Naive B cell (primary cell): ENCODE results near the gene PLCB4. TPM values are rescaled to one million over a fixed set of nuclear protein-coding genes. Genes with fewer than 3 reads are reported as not detected.

ENCODE experiments used
- ATAC-seq, 2 donors: fragments of 150-1000 bp; cut with Tn5 transposase; 2 replicates each; pipeline ENCODE4 v1.10.0; 2021; ENCODE audit warnings: low read depth in 2 of 2, mild to moderate bottlenecking in 2 of 2, moderate library complexity in 2 of 2
- DNase-seq: peaks from one replicate; pipeline ENCODE4 v3.0.0; 2022
- H3K27ac Mint-ChIP-seq, 6 donors: one replicate each; pipeline ENCODE4 v1.8.0; 2020 to 2022; ENCODE audit warnings: mild to moderate bottlenecking in 6 of 6, mixed read lengths in 6 of 6, moderate library complexity in 5 of 6, inconsistent platforms in 2 of 6
- H3K27me3 Mint-ChIP-seq, 3 donors: one replicate each; pipeline ENCODE4 v1.8.0; 2021 to 2022; ENCODE audit warnings: mixed read lengths in 3 of 3, mild to moderate bottlenecking in 1 of 3
- H3K36me3 Mint-ChIP-seq, 2 donors: one replicate each; pipeline ENCODE4 v1.8.0; 2020 to 2022; ENCODE audit warnings: mixed read lengths in 2 of 2, inconsistent platforms in 1 of 2, mild to moderate bottlenecking in 1 of 2
- H3K4me1 Mint-ChIP-seq, 3 donors: one replicate each; pipeline ENCODE4 v1.8.0; 2020 to 2022; ENCODE audit warnings: mixed read lengths in 3 of 3, inconsistent platforms in 1 of 3, mild to moderate bottlenecking in 1 of 3, moderate library complexity in 1 of 3
- H3K4me3 Mint-ChIP-seq, 8 donors: one replicate each; pipeline ENCODE4 v1.8.0; 2020 to 2022; ENCODE audit warnings: mild to moderate bottlenecking in 8 of 8, mixed read lengths in 8 of 8, moderate library complexity in 8 of 8, inconsistent platforms in 2 of 8
- H3K9me3 Mint-ChIP-seq, 7 donors: one replicate each; pipeline ENCODE4 v1.8.0; 2020 to 2022; ENCODE audit warnings: mixed read lengths in 7 of 7, mild to moderate bottlenecking in 5 of 7, inconsistent platforms in 2 of 7, moderate library complexity in 1 of 7
- polyA plus RNA-seq, 6 donors: library from polyadenylated mRNA; unstranded; fragments of 300-500 nt; fragmentation: Illumina TruSeq; gene quantifications; one replicate each; pipeline ENCODE4 v1.2.3, GENCODE V29; 2021; ENCODE audit warnings: low read depth in 6 of 6

PLCB4 gene
- polyA plus RNA-seq, 6 donors from 2014 or later = not detected

- Mint-ChIP-seq H3K27ac (peak overlapping the region in 1 of 6 donors; percentile 33), H3K4me1 (peaks cover 14 to 51% (median 38%) of the 10 kb centered on the region in 3 donors), H3K36me3 (no peaks in the 10 kb centered on the region), H3K4me3 (peak overlapping the region in 6 of 8 donors; percentile 55 to 88 (median 72)), H3K9me3 (peaks cover 0 to 2% (median 0%) of the 10 kb centered on the region in 7 donors), H3K27me3 (peaks cover 34 to 54% (median 46%) of the 10 kb centered on the region in 3 donors)
- DNase-seq = no peak
- ATAC-seq = no peak
Observed at GRCh38 chr20:9514072-9514460, 445.2 kb downstream of the PLCB4 start.

- Mint-ChIP-seq H3K27me3 (peaks cover 31 to 49% (median 40%) of the 10 kb centered on the region in 3 donors), H3K9me3 (peaks cover 0 to 2% (median 0%) of the 10 kb centered on the region in 7 donors), H3K4me3 (peak within 1 kb of the TSS; percentile 67 to 90 (median 80)), H3K27ac (peak within 1 kb of the TSS in 3 of 6 donors; percentile 15 to 33 (median 33)), H3K4me1 (peaks cover 10 to 45% (median 35%) of the 10 kb centered on the region in 3 donors), H3K36me3 (no peaks in the 10 kb centered on the region)
- peak; percentile 49 to 71 for ATAC-seq
- no peak for DNase-seq
Observed at GRCh38 chr20:9514461-9515213, 445.8 kb downstream of the PLCB4 start, which contains the start of gene LAMP5. Gene LAMP5, plus strand, starts transcription at chr20:9514590. Its CDS starts 263 bp downstream, at chr20:9514853.

GRCh38 chr20:9515214-9515585, 446.3 kb downstream of the PLCB4 start:
- H3K36me3 Mint-ChIP-seq = no peaks in the 10 kb centered on the region
- H3K4me3 Mint-ChIP-seq = peak overlapping the region; percentile 67 to 90 (median 80)
- H3K9me3 Mint-ChIP-seq = peaks cover 0 to 2% (median 0%) of the 10 kb centered on the region in 7 donors
- H3K27me3 Mint-ChIP-seq = peaks cover 35 to 52% (median 35%) of the 10 kb centered on the region in 3 donors
- DNase-seq (no peak), ATAC-seq (no peak)
- no peak overlapping the region for H3K27ac Mint-ChIP-seq
- peaks cover 10 to 45% (median 35%) of the 10 kb centered on the region in 3 donors for H3K4me1 Mint-ChIP-seq

GRCh38 chr20:9515741-9516233, 446.9 kb downstream of the PLCB4 start:
- DNase-seq (no peak), ATAC-seq (peak in 1 of 2 donors; percentile 62)
- H3K4me1 Mint-ChIP-seq = peaks cover 9 to 43% (median 34%) of the 10 kb centered on the region in 3 donors
- H3K9me3 Mint-ChIP-seq = peaks cover 0 to 2% (median 0%) of the 10 kb centered on the region in 7 donors
- H3K36me3 Mint-ChIP-seq = no peaks in the 10 kb centered on the region
- H3K27ac Mint-ChIP-seq = peak overlapping the region in 2 of 6 donors; percentile 38
- H3K27me3 Mint-ChIP-seq = peaks cover 35 to 58% (median 39%) of the 10 kb centered on the region in 3 donors
- peak overlapping the region; percentile 67 to 90 (median 80) for H3K4me3 Mint-ChIP-seq

GRCh38 chr20:9516234-9516871, 447.5 kb downstream of the PLCB4 start:
- ATAC-seq = no peak
- peaks cover 0 to 2% (median 0%) of the 10 kb centered on the region in 7 donors for H3K9me3 Mint-ChIP-seq
- peak overlapping the region; percentile 67 to 90 (median 80) for H3K4me3 Mint-ChIP-seq
- DNase-seq = no peak
- no peak overlapping the region for H3K27ac Mint-ChIP-seq
- peaks cover 35 to 59% (median 44%) of the 10 kb centered on the region in 3 donors for H3K27me3 Mint-ChIP-seq
- H3K4me1 Mint-ChIP-seq = peaks cover 7 to 37% (median 32%) of the 10 kb centered on the region in 3 donors
- H3K36me3 Mint-ChIP-seq = no peaks in the 10 kb centered on the region

- H3K4me3 Mint-ChIP-seq = peak overlapping the region in 1 of 8 donors; percentile 8
- no peak overlapping the region for H3K27ac Mint-ChIP-seq
- H3K9me3 Mint-ChIP-seq = peaks cover 0 to 1% (median 0%) of the 10 kb centered on the region in 7 donors
- no peak for DNase-seq
- peaks cover 7 to 32% (median 28%) of the 10 kb centered on the region in 3 donors for H3K4me1 Mint-ChIP-seq
- H3K27me3 Mint-ChIP-seq = peaks cover 44 to 54% (median 44%) of the 10 kb centered on the region in 3 donors
- no peaks in the 10 kb centered on the region for H3K36me3 Mint-ChIP-seq
- ATAC-seq = no peak
Observed at GRCh38 chr20:9517297-9518162, 448.6 kb downstream of the PLCB4 start.

GRCh38 chr20:9518576-9519175, 449.8 kb downstream of the PLCB4 start:
- no peaks in the 10 kb centered on the region for H3K9me3 Mint-ChIP-seq
- peak overlapping the region in 1 of 8 donors; percentile 8 for H3K4me3 Mint-ChIP-seq
- peaks cover 44 to 54% (median 44%) of the 10 kb centered on the region in 3 donors for H3K27me3 Mint-ChIP-seq
- peaks cover 7 to 32% (median 28%) of the 10 kb centered on the region in 3 donors for H3K4me1 Mint-ChIP-seq
- no peak for DNase-seq
- H3K27ac Mint-ChIP-seq = no peak overlapping the region
- H3K36me3 Mint-ChIP-seq = no peaks in the 10 kb centered on the region
- no peak for ATAC-seq

GRCh38 chr20:9520086-9520485, 451.2 kb downstream of the PLCB4 start:
- no peaks in the 10 kb centered on the region for H3K36me3 Mint-ChIP-seq
- ATAC-seq (no peak), DNase-seq (no peak)
- peaks cover 7 to 18% (median 17%) of the 10 kb centered on the region in 3 donors for H3K4me1 Mint-ChIP-seq
- no peaks in the 10 kb centered on the region for H3K9me3 Mint-ChIP-seq
- peaks cover 38 to 40% (median 39%) of the 10 kb centered on the region in 3 donors for H3K27me3 Mint-ChIP-seq
- H3K27ac Mint-ChIP-seq = no peak overlapping the region
- no peak overlapping the region for H3K4me3 Mint-ChIP-seq

- H3K4me1 Mint-ChIP-seq = no peaks in the 10 kb centered on the region
- H3K36me3 Mint-ChIP-seq = no peaks in the 10 kb centered on the region
- no peak overlapping the region for H3K27ac Mint-ChIP-seq
- ATAC-seq = no peak
- DNase-seq = no peak
- H3K4me3 Mint-ChIP-seq = no peak overlapping the region
- peaks cover 14 to 29% (median 16%) of the 10 kb centered on the region in 3 donors for H3K27me3 Mint-ChIP-seq
- H3K9me3 Mint-ChIP-seq = no peaks in the 10 kb centered on the region
Observed at GRCh38 chr20:9523636-9524035, 454.7 kb downstream of the PLCB4 start.
